Keratinocyte (primary cell): ENCODE data around the gene AOPEP.

ENCODE experiments used
- EZH2 ChIP-seq: IDR thresholded peaks from one replicate; pipeline ENCODE4 v1.6.1; 2012; ENCODE audit warnings: inconsistent platforms, mild to moderate bottlenecking, low read length, moderate library complexity
- TF ChIP-seq, protein P1 (sequence below), 3 experiments: IDR thresholded peaks in 1 of 3; conservative IDR thresholded peaks in 1 of 3; optimal IDR thresholded peaks in 1 of 3; 2 replicates in 2 of 3; 3 replicates in 1 of 3; pipeline versions ENCODE3 to v1.5.1; 2011; ENCODE audit warnings: low read length in 3 of 3, mild to moderate bottlenecking in 3 of 3, moderate library complexity in 2 of 3, control low read depth in 1 of 3, inconsistent platforms in 1 of 3; ENCODE audit not compliant: insufficient read depth in 2 of 3; ENCODE audit errors: extremely low read depth in 1 of 3

DNA sequence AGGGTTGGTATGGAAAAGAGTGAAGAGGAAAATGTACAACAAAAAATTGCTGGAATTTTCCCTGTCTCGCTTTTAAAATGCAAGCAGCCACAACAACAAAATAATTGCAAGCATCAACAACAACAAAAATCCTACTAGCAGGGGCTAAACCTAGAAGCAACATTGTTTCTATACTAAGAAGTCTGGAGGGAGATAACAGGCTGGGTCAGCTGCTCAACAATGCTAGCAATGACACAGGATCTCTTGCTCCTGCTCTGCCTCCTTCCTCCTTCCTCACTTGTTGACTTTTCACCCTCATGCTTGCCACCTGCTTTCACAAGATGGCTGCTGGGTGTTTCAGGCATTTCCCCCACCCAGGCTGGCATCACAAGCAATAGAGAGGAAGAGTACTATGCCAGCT is 7.6 kb upstream of the AOPEP start:
- TF ChIP-seq, protein P1, sequence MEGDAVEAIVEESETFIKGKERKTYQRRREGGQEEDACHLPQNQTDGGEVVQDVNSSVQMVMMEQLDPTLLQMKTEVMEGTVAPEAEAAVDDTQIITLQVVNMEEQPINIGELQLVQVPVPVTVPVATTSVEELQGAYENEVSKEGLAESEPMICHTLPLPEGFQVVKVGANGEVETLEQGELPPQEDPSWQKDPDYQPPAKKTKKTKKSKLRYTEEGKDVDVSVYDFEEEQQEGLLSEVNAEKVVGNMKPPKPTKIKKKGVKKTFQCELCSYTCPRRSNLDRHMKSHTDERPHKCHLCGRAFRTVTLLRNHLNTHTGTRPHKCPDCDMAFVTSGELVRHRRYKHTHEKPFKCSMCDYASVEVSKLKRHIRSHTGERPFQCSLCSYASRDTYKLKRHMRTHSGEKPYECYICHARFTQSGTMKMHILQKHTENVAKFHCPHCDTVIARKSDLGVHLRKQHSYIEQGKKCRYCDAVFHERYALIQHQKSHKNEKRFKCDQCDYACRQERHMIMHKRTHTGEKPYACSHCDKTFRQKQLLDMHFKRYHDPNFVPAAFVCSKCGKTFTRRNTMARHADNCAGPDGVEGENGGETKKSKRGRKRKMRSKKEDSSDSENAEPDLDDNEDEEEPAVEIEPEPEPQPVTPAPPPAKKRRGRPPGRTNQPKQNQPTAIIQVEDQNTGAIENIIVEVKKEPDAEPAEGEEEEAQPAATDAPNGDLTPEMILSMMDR (optimal IDR thresholded peaks at IDR 0.05 in 1 of 3, IDR thresholded peaks at IDR 0.05 in 1 of 3, conservative IDR thresholded peaks at IDR 0.05 in 1 of 3; ENCODE audit: extremely low read depth in 1 of 3, insufficient read depth in 2 of 3, low read length in 3 of 3): no peak
- TF ChIP-seq EZH2: no peak
